Measurements from ENCODE around the gene ANKRD2.
A peak's percentile ranks its signal among the peaks of the same experiment; 100 is the strongest.

Gene ANKRD2

GRCh38 chr10:97532935-97533671 is 39.5 kb upstream of the ANKRD2 start:
- no peak overlapping the region for H3K4me3 ChIP-seq (replicated peaks; ENCODE audit: low read depth, low read length)
- TF ChIP-seq, protein P1, sequence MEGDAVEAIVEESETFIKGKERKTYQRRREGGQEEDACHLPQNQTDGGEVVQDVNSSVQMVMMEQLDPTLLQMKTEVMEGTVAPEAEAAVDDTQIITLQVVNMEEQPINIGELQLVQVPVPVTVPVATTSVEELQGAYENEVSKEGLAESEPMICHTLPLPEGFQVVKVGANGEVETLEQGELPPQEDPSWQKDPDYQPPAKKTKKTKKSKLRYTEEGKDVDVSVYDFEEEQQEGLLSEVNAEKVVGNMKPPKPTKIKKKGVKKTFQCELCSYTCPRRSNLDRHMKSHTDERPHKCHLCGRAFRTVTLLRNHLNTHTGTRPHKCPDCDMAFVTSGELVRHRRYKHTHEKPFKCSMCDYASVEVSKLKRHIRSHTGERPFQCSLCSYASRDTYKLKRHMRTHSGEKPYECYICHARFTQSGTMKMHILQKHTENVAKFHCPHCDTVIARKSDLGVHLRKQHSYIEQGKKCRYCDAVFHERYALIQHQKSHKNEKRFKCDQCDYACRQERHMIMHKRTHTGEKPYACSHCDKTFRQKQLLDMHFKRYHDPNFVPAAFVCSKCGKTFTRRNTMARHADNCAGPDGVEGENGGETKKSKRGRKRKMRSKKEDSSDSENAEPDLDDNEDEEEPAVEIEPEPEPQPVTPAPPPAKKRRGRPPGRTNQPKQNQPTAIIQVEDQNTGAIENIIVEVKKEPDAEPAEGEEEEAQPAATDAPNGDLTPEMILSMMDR (IDR thresholded peaks at IDR 0.05; ENCODE audit: low read depth, low read length, missing control alignments), result no peak
- no peak for DNase-seq (ENCODE audit: extremely low read depth, low read depth)

DNA sequence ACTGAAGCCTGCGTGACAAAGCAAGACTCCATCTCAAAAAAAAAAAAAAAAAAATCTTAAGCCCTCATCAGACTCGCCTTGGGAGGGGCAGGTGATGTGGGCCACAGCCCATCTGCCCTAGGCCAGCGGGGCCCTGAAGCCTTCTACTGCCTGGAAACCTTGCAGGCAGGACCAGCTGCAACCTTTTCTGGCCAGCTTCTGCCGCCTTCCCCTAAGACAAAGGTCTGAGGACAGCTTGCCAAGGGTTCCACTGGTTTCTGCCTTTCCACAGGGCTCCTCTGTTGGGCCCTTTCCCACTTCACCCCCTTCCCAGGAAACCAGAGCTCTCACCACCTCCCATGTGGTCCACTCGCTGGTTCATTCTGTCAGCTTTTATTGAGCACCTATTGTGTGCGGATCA is 38.7 kb upstream of the ANKRD2 start:
- TF ChIP-seq, protein P1 (IDR thresholded peaks at IDR 0.05; ENCODE audit: low read depth, low read length, missing control alignments), result no peak
- H3K4me3 ChIP-seq (replicated peaks; ENCODE audit: low read depth, low read length), result no peak overlapping the region
- no peak for DNase-seq (ENCODE audit: extremely low read depth, low read depth)

DNA sequence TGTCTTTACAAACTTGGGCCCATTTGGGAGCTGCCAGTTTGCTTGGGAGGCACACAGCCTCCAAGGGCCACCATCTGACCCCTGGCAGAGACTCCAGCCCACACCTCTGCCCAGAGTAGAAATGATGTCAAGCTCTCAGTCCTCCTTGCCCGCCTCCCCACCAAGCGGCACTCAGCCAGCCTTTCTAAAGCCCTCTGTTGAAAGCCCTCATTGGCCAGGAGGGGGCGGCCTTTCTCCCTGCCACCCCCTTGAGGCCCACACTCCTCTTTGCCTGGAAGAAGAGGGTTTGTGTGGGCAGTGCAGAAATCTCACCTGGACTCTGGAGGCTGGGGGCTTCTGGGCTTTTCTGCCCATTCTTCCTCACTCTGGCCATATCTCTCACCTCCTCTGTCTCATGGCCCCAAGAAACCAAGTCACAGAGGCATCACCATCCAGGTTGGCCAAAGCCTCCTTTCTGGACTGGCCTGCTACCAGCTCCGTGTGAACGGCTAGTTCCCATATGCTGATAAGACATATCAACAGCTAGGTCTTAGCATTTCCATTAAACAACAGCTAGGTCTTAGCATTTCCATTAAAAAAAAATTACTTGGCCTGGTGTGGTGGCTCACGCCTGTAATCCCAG is 37.7 kb upstream of the ANKRD2 start:
- TF ChIP-seq, protein P1 (IDR thresholded peaks at IDR 0.05; ENCODE audit: low read depth, low read length, missing control alignments), result peak; percentile 68
- no peak overlapping the region for H3K4me3 ChIP-seq (replicated peaks; ENCODE audit: low read depth, low read length)
- DNase-seq (ENCODE audit: extremely low read depth, low read depth), result no peak

- DNase-seq (ENCODE audit: extremely low read depth, low read depth), result no peak
- TF ChIP-seq, protein P1 (IDR thresholded peaks at IDR 0.05; ENCODE audit: low read depth, low read length, missing control alignments), result no peak
- H3K4me3 ChIP-seq (replicated peaks; ENCODE audit: low read depth, low read length), result no peak overlapping the region
These were observed 35.3 kb upstream of the ANKRD2 start for GRCh38 chr10:97537186-97537869.

DNA sequence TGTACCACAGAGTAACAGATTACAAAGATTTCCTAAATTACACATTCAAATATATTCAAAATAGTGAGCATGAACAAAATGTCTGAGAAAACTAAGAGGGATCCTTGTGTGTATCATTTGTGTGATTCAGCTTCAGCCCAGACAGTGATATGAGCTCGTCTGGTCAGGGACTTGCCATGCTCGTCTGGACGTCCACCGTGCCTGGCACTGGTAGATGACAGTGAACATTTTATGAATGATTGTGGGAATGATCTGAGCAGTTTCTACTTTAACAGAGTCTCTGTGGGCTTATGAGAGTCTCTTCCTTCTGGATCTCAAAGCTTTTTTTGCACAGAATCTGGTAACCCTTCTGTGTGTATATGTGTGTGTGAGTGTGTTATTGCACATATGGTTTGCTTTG is 34.2 kb upstream of the ANKRD2 start:
- no peak overlapping the region for H3K4me3 ChIP-seq (replicated peaks; ENCODE audit: low read depth, low read length)
- no peak for DNase-seq (ENCODE audit: extremely low read depth, low read depth)
- TF ChIP-seq, protein P1 (IDR thresholded peaks at IDR 0.05; ENCODE audit: low read depth, low read length, missing control alignments), result no peak

- no peak for DNase-seq (ENCODE audit: extremely low read depth, low read depth)
- H3K4me3 ChIP-seq (replicated peaks; ENCODE audit: low read depth, low read length), result no peak overlapping the region
- TF ChIP-seq, protein P1 (IDR thresholded peaks at IDR 0.05; ENCODE audit: low read depth, low read length, missing control alignments), result no peak
These were observed 33.7 kb upstream of the ANKRD2 start for GRCh38 chr10:97538839-97539238.
